Hepatocyte (in vitro differentiated cells): ENCODE data around the gene HNMT. TPM values are rescaled to one million over a fixed set of nuclear protein-coding genes. Genes with fewer than 3 reads are reported as not detected.

Experiments
- DNase-seq: peaks from one replicate; pipeline ENCODE4 v3.0.0-alpha.2; 2016; ENCODE audit warnings: low spot score
- H2AFZ ChIP-seq: fragments of 200-600 bp; sonication (generic); 2 replicates; pipeline ENCODE4 v1.6.0; 2016; ENCODE audit warnings: antibody characterized with exemption, mild to moderate bottlenecking
- H3K27ac ChIP-seq: fragments of 200-600 bp; sonication (generic); 2 replicates; pipeline ENCODE4 v1.5.1; 2016; ENCODE audit warnings: mild to moderate bottlenecking
- H3K27me3 ChIP-seq: fragments of 200-600 bp; sonication (generic); 2 replicates; pipeline ENCODE4 v1.6.1; 2016
- H3K36me3 ChIP-seq: fragments of 200-600 bp; sonication (generic); replicated peaks from 2 replicates; pipeline ENCODE4 v1.5.1; 2016; ENCODE audit warnings: low read depth; ENCODE audit not compliant: insufficient read depth
- H3K4me1 ChIP-seq: fragments of 200-600 bp; sonication (generic); 2 replicates; pipeline ENCODE4 v1.5.1; 2016; ENCODE audit warnings: mild to moderate bottlenecking, moderate library complexity; ENCODE audit not compliant: insufficient read depth
- H3K4me2 ChIP-seq: fragments of 200-600 bp; sonication (generic); 2 replicates; pipeline ENCODE4 v1.6.0; 2016
- H3K4me3 ChIP-seq: fragments of 200-600 bp; sonication (generic); 2 replicates; pipeline ENCODE4 v1.5.1; 2016; ENCODE audit warnings: mild to moderate bottlenecking
- H3K79me2 ChIP-seq: fragments of 200-600 bp; sonication (generic); 2 replicates; pipeline ENCODE4 v1.6.0; 2017; ENCODE audit warnings: mild to moderate bottlenecking
- H3K9me2 ChIP-seq: fragments of 200-600 bp; sonication (generic); replicated peaks from 2 replicates; pipeline ENCODE4 v1.6.0; 2017; ENCODE audit warnings: mild to moderate bottlenecking; ENCODE audit not compliant: insufficient read depth
- H3K9me3 ChIP-seq: fragments of 200-600 bp; sonication (generic); 2 replicates; pipeline ENCODE4 v1.5.1; 2016; ENCODE audit warnings: low read depth, mild to moderate bottlenecking
- H4K20me1 ChIP-seq: fragments of 200-600 bp; sonication (generic); 2 replicates; pipeline ENCODE4 v1.6.0; 2016; ENCODE audit warnings: mild to moderate bottlenecking; ENCODE audit not compliant: insufficient read depth, poor library complexity, severe bottlenecking
- CTCF ChIP-seq: fragments of 200-600 bp; sonication (generic); IDR thresholded peaks from 2 replicates; pipeline ENCODE4 v1.5.1; 2016; ENCODE audit warnings: antibody characterized with exemption, mild to moderate bottlenecking; ENCODE audit not compliant: poor library complexity
- EZH2 ChIP-seq: fragments of 200-600 bp; sonication (generic); IDR thresholded peaks from 2 replicates; pipeline ENCODE4 v1.6.1; 2016; ENCODE audit warnings: antibody characterized with exemption, mild to moderate bottlenecking, borderline replicate concordance
- EZH2phosphoT487 ChIP-seq: fragments of 200-600 bp; sonication (generic); IDR thresholded peaks from one replicate; pipeline ENCODE4 v1.6.1; 2018; ENCODE audit warnings: antibody characterized with exemption, mild to moderate bottlenecking, low read depth, moderate library complexity; ENCODE audit not compliant: unreplicated experiment, severe bottlenecking
- WGBS: methylation state at CpG from one replicate; pipeline ENCODE4 v1.1.6; 2016; ENCODE audit warnings: low lambda C conversion rate; ENCODE audit errors: missing lambda C conversion rate; 5-methylcytosine and 5-hydroxymethylcytosine counted together
- polyA plus RNA-seq: library from polyadenylated mRNA; unstranded; fragments of >200 nt; fragmentation: Nextera tagmentation; extraction: Ambion mirVana; gene quantifications from 2 replicates; pipeline ENCODE4 v1.2.1, GENCODE V29; 2016
- total RNA-seq: library from RNA; depleted of rRNA; stranded (reverse); fragments of >200 nt; gene quantifications from 2 replicates; pipeline ENCODE4 v1.2.3, GENCODE V29; 2014

HNMT gene
- total and polyA plus RNA-seq, 2 experiments from 2014 or later, result 23.4 to 26.3 TPM

GRCh38 chr2:137925599-137925998 lies 38.7 kb upstream of the HNMT start:
- no peak overlapping the region for H3K4me3 ChIP-seq
- no peak for DNase-seq
- H2AFZ ChIP-seq, result no peak overlapping the region
- no peak overlapping the region for H3K27ac ChIP-seq
- H3K36me3 ChIP-seq, result no peaks in the 10 kb centered on the region
- no peaks in the 10 kb centered on the region for H3K79me2 ChIP-seq
- no peaks in the 10 kb centered on the region for H3K9me2 ChIP-seq
- no peaks in the 10 kb centered on the region for H4K20me1 ChIP-seq
- 68% methylated on average over 2 of the region's 2 CpGs for WGBS
- no peak for TF ChIP-seq EZH2phosphoT487
- no peak for TF ChIP-seq CTCF
- no peak for TF ChIP-seq EZH2
- H3K4me2 ChIP-seq, result no peak overlapping the region
- peaks cover 17% of the 10 kb centered on the region for H3K4me1 ChIP-seq
- no peaks in the 10 kb centered on the region for H3K27me3 ChIP-seq
- no peaks in the 10 kb centered on the region for H3K9me3 ChIP-seq

GRCh38 chr2:137927846-137928245 lies 36.4 kb upstream of the HNMT start:
- no peaks in the 10 kb centered on the region for H3K27me3 ChIP-seq
- no peak for DNase-seq
- peaks cover 17% of the 10 kb centered on the region for H3K4me1 ChIP-seq
- H3K9me2 ChIP-seq, result no peaks in the 10 kb centered on the region
- H3K79me2 ChIP-seq, result no peaks in the 10 kb centered on the region
- H3K4me3 ChIP-seq, result no peak overlapping the region
- H4K20me1 ChIP-seq, result no peaks in the 10 kb centered on the region
- TF ChIP-seq CTCF, result no peak
- TF ChIP-seq EZH2phosphoT487, result no peak
- TF ChIP-seq EZH2, result no peak
- no peak overlapping the region for H3K27ac ChIP-seq
- H2AFZ ChIP-seq, result no peak overlapping the region
- 99% methylated on average over 4 of the region's 4 CpGs for WGBS
- H3K4me2 ChIP-seq, result no peak overlapping the region
- H3K36me3 ChIP-seq, result no peaks in the 10 kb centered on the region
- H3K9me3 ChIP-seq, result no peaks in the 10 kb centered on the region

- no peaks in the 10 kb centered on the region for H3K9me3 ChIP-seq
- DNase-seq, result no peak
- no peaks in the 10 kb centered on the region for H3K79me2 ChIP-seq
- no peak overlapping the region for H3K4me3 ChIP-seq
- 52% methylated on average over 4 of the region's 4 CpGs for WGBS
- peak overlapping the region; percentile 67 for H3K27ac ChIP-seq
- TF ChIP-seq EZH2phosphoT487 (no peak), EZH2 (no peak)
- H3K36me3 ChIP-seq, result no peaks in the 10 kb centered on the region
- no peak overlapping the region for H2AFZ ChIP-seq
- H3K4me2 ChIP-seq, result no peak overlapping the region
- no peaks in the 10 kb centered on the region for H3K9me2 ChIP-seq
- H3K4me1 ChIP-seq, result peaks cover 17% of the 10 kb centered on the region
- no peaks in the 10 kb centered on the region for H3K27me3 ChIP-seq
- no peaks in the 10 kb centered on the region for H4K20me1 ChIP-seq
These were observed 35.4 kb upstream of the HNMT start for GRCh38 chr2:137928547-137929518.

GRCh38 chr2:137929519-137929916 lies 34.8 kb upstream of the HNMT start:
- 44% methylated on average over 2 of the region's 2 CpGs for WGBS
- no peaks in the 10 kb centered on the region for H4K20me1 ChIP-seq
- H3K4me1 ChIP-seq, result peaks cover 17% of the 10 kb centered on the region
- peak overlapping the region; percentile 67 for H3K27ac ChIP-seq
- H3K9me2 ChIP-seq, result no peaks in the 10 kb centered on the region
- H3K4me2 ChIP-seq, result no peak overlapping the region
- no peak overlapping the region for H3K4me3 ChIP-seq
- no peaks in the 10 kb centered on the region for H3K9me3 ChIP-seq
- no peaks in the 10 kb centered on the region for H3K27me3 ChIP-seq
- no peak for TF ChIP-seq CTCF
- no peak for TF ChIP-seq EZH2
- no peak for TF ChIP-seq EZH2phosphoT487
- H3K79me2 ChIP-seq, result no peaks in the 10 kb centered on the region
- no peaks in the 10 kb centered on the region for H3K36me3 ChIP-seq
- DNase-seq, result no peak
- H2AFZ ChIP-seq, result no peak overlapping the region
